Heart right ventricle (tissue), 16 donors: ENCODE data around the gene ATG13. TPM values are rescaled to one million over a fixed set of nuclear protein-coding genes. Genes with fewer than 3 reads are reported as not detected.
A peak's percentile ranks its signal among the peaks of the same experiment; 100 is the strongest.

Experiments used
- ATAC-seq, 8 donors: fragments of 200-7000 bp; cut with Tn5 transposase; one replicate each; pipeline ENCODE4 v1.9.1; 2020; ENCODE audit warnings: mild to moderate bottlenecking in 8 of 8, moderate library complexity in 8 of 8, moderate number of reproducible peaks in 1 of 8
- DNase-seq, 2 donors: peaks; one replicate each; pipeline ENCODE4 v3.0.0-alpha.2; 2020
- H3K27ac ChIP-seq, 10 donors: fragments of 200-600 bp; sonication (generic) in 2 of 10; one replicate each; pipeline versions ENCODE4 v1.5.0 to v1.8.0; 2020 to 2022; ENCODE audit warnings: mild to moderate bottlenecking in 3 of 10
- H3K27me3 ChIP-seq, 7 donors: fragments of 200-600 bp; one replicate each; pipeline ENCODE4 v1.8.0; 2021 to 2022; ENCODE audit warnings: mild to moderate bottlenecking in 2 of 7
- H3K36me3 ChIP-seq, 9 donors: fragments of 200-600 bp; sonication (generic) in 1 of 9; one replicate each; pipeline versions ENCODE4 v1.5.0 to v1.8.0; 2020 to 2022; ENCODE audit warnings: mild to moderate bottlenecking in 2 of 9
- H3K4me1 ChIP-seq, 9 donors: fragments of 200-600 bp; sonication (generic) in 1 of 9; one replicate each; pipeline versions ENCODE4 v1.5.0 to v1.8.0; 2020 to 2022; ENCODE audit warnings: mild to moderate bottlenecking in 4 of 9
- H3K4me3 ChIP-seq, 10 donors: fragments of 200-600 bp; sonication (generic) in 2 of 10; one replicate each; pipeline versions ENCODE4 v1.5.0 to v1.8.0; 2020 to 2022; ENCODE audit warnings: mild to moderate bottlenecking in 7 of 10, moderate library complexity in 2 of 10
- H3K9me3 ChIP-seq, 11 donors: fragments of 200-600 bp in 10 of 11; sonication (generic) in 2 of 11; one replicate each; pipeline versions ENCODE4 v1.5.0 to v1.8.0; 2013 to 2022; ENCODE audit warnings: mild to moderate bottlenecking in 2 of 11, control low read depth in 1 of 11, moderate library complexity in 1 of 11
- WGBS, 2 donors: extraction: QIAGEN DNeasy Blood & Tissue Kit; methylation state at CpG; one replicate each; pipeline ENCODE4 v1.1.7; 2013; ENCODE audit warnings: inconsistent platforms in 1 of 2; 5-methylcytosine and 5-hydroxymethylcytosine counted together
- intact Hi-C, 10 donors: fragments of 100-400 bp; cut with DNase I; formaldehyde crosslinking; loops; one replicate each; pipeline versions ENCODE4 v1.11.1 to v1.14.2; 2022
- polyA plus RNA-seq, 2 donors: library from polyadenylated mRNA; stranded (reverse); fragments of 200-250 nt; gene quantifications; one replicate each; pipeline ENCODE4 v1.2.3, GENCODE V29; 2013
- total RNA-seq, 10 donors: library from RNA; stranded (reverse); fragmentation: NEBNext Ultra II Directional in 3 of 10; extraction: Animal tissue kit (Norgen Biotek cat#: 25700) in 3 of 10; gene quantifications; one replicate each; pipeline versions ENCODE4 v1.2.1 to v1.2.4, GENCODE V29; 2021 to 2023
- TF ChIP-seq, protein P1 (sequence below), 9 donors: fragments of 200-600 bp; sonication (generic) in 2 of 9; IDR thresholded peaks; one replicate each; pipeline versions ENCODE4 v1.5.0 to v1.8.0; 2021 to 2022; ENCODE audit warnings: antibody characterized with exemption in 9 of 9, mild to moderate bottlenecking in 5 of 9, moderate library complexity in 1 of 9
- donor health status: Arrhythmogenic right ventricular cardiomyopathy.
- donor health status: ischemic (EF 13 %, LVEDD 7.1; RV severe dilation, severe dysfunction).
- donor health status: healthy with polysubstance abuse.
- donor health status: DM: no; HTN: yes; CAD: no.
- donor health status: DM: no; HTN: no; CAD: no.
- donor health status: ischemic (EF 25% LVEDD 6.9; RV normal size, moderate dysfunction).
- donor health status: ischemic (EF 25% LVEDD 5.7; RV mildly dilated, moderate dysfunction).
- donor health status: healthy.
- donor health status: DM: yes; HTN: yes; CAD: no.
- donor health status: Ischemic cardiomyopathy.
- donor health status: ischemic (EF 35%, LVEDD 5.7; RV mildly dilated, moderate dysfunction).
- donor health status: nonischemic (EF 11% LVEDD 7.7; RV severe dilation, severe dysfunction).
- donor health status: DM: yes; HTN: yes; CAD: no.
- donor health status: PGD.
- donor health status: ischemic (EF 29% LVEDD 5.4; RV normal size, mild dysfunction).
- donor health status: nonischemic (EF 23%, LVEDD 6.1; RV moderate dilation, normal function).

The ATG13 gene
- total and polyA plus RNA-seq, 12 donors: 25.8 to 50.6 (median 40.8) TPM

- H3K36me3 ChIP-seq: peaks cover 0 to 88% (median 32%) of the 10 kb centered on the region in 9 donors
- TF ChIP-seq, protein P1, sequence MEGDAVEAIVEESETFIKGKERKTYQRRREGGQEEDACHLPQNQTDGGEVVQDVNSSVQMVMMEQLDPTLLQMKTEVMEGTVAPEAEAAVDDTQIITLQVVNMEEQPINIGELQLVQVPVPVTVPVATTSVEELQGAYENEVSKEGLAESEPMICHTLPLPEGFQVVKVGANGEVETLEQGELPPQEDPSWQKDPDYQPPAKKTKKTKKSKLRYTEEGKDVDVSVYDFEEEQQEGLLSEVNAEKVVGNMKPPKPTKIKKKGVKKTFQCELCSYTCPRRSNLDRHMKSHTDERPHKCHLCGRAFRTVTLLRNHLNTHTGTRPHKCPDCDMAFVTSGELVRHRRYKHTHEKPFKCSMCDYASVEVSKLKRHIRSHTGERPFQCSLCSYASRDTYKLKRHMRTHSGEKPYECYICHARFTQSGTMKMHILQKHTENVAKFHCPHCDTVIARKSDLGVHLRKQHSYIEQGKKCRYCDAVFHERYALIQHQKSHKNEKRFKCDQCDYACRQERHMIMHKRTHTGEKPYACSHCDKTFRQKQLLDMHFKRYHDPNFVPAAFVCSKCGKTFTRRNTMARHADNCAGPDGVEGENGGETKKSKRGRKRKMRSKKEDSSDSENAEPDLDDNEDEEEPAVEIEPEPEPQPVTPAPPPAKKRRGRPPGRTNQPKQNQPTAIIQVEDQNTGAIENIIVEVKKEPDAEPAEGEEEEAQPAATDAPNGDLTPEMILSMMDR (IDR thresholded peaks at IDR 0.05): no peak
- H3K4me1 ChIP-seq: peaks cover 28 to 61% (median 55%) of the 10 kb centered on the region in 9 donors
- H3K9me3 ChIP-seq: no peaks in the 10 kb centered on the region
- no peak overlapping the region for H3K4me3 ChIP-seq
- intact Hi-C loops: loop anchor here in 1 of 10 donors (10.0 kb wide), 1 partner anchor 79 kb away; the partner anchor contains the start of genes ATG13 and HARBI1
- H3K27me3 ChIP-seq: no peaks in the 10 kb centered on the region
- DNase-seq: no peak
- 81 to 87% methylated on average over 6 of the region's 6 CpGs for WGBS, 2 donors
- peak overlapping the region in 8 of 10 donors; percentile 24 to 96 (median 80) for H3K27ac ChIP-seq
- ATAC-seq: no peak
Observed at GRCh38 chr11:46694072-46694471, 76.7 kb downstream of the ATG13 start.

- TF ChIP-seq, protein P1 (IDR thresholded peaks at IDR 0.05): no peak
- Histone ChIP-seq H3K27ac (peak overlapping the region in 8 of 10 donors; percentile 24 to 96 (median 80)), H3K36me3 (peaks cover 0 to 83% (median 32%) of the 10 kb centered on the region in 9 donors), H3K4me3 (no peak overlapping the region), H3K4me1 (peaks cover 28 to 66% (median 60%) of the 10 kb centered on the region in 9 donors), H3K27me3 (no peaks in the 10 kb centered on the region), H3K9me3 (no peaks in the 10 kb centered on the region)
- intact Hi-C loops: loop anchor here in 1 of 10 donors (10.0 kb wide), 1 partner anchor 80 kb away; the partner anchor contains the start of genes ATG13 and HARBI1
- 76% methylated on average over 7 of the region's 7 CpGs for WGBS, 2 donors
- DNase-seq (no peak), ATAC-seq (no peak)
Observed at GRCh38 chr11:46694607-46695006, 77.3 kb downstream of the ATG13 start.

DNA sequence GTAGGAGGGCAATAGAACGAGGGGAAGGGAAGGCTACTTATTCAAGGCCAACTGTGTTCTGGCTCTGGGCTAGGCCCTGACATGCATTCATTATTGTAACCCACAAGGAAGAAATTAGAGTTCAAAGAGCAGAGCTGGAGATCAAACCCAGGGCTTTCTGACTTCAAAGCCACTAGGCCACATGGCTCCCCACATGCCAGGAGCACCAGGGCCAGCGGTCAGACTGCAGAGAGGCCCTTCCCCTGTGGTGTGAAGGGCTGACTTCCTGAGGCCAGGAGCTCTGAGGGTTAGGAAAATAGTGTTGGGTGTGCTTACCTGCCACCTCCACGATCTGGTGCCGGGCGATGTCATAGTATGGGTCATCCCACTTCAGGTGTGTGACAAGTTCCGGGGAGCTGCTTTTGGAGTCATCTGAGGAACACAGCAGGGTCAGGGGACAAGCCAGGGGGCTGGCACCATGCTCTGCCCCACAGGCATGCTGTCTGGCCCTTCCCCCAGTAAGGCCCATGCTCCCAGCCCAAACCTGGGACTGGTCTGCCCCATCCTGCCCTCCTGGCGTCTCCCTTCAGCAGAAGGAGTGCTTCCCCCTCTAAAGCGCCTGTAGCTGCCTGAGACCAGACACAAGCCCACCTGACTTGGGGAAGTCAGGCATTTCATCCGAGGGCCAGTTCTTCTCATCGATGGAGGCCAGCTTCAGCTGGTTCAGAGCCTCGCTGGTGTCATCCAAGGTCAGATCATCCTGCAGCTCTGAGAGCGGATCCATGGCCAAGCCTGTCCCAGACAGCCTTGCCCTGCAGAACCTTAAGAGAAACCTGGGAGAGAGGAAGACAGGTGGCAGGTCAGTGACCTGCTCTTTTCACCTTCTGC is 78.2 kb downstream of the ATG13 start:
- H3K27ac ChIP-seq: peak overlapping the region; percentile 31 to 96 (median 78)
- H3K36me3 ChIP-seq: peaks cover 0 to 73% (median 32%) of the 10 kb centered on the region in 9 donors
- TF ChIP-seq, protein P1 (IDR thresholded peaks at IDR 0.05): no peak
- DNase-seq: no peak
- H3K4me3 ChIP-seq: no peak overlapping the region
- no peaks in the 10 kb centered on the region for H3K27me3 ChIP-seq
- no peaks in the 10 kb centered on the region for H3K9me3 ChIP-seq
- intact Hi-C loops: loop anchor here in 2 of 10 donors (2.0 to 10.0 kb wide), 2 partner anchors 47 to 81 kb away; partner anchors contain the start of genes ATG13 (in 1 of the 2) and HARBI1 (in 1 of the 2)
- peak in 1 of 8 donors; percentile 2 for ATAC-seq
- H3K4me1 ChIP-seq: peaks cover 28 to 69% (median 60%) of the 10 kb centered on the region in 9 donors
- 76 to 80% methylated on average over 12 of the region's 12 CpGs for WGBS, 2 donors

GRCh38 chr11:46696212-46696558 is 78.8 kb downstream of the ATG13 start:
- TF ChIP-seq, protein P1 (IDR thresholded peaks at IDR 0.05): no peak
- H3K27me3 ChIP-seq: no peaks in the 10 kb centered on the region
- ATAC-seq (peak; percentile 6 to 78 (median 58)), DNase-seq (peak; percentile 78 to 82)
- H3K4me1 ChIP-seq: peaks cover 28 to 69% (median 60%) of the 10 kb centered on the region in 9 donors
- 53 to 63% methylated on average over 11 of the region's 11 CpGs for WGBS, 2 donors
- H3K9me3 ChIP-seq: no peaks in the 10 kb centered on the region
- H3K4me3 ChIP-seq: no peak overlapping the region
- H3K36me3 ChIP-seq: peaks cover 0 to 67% (median 32%) of the 10 kb centered on the region in 9 donors
- H3K27ac ChIP-seq: peak overlapping the region; percentile 50 to 96 (median 81)
- intact Hi-C loops: loop anchor here in 2 of 10 donors (2.0 to 10.0 kb wide), 2 partner anchors 47 to 81 kb away; partner anchors contain the start of genes ATG13 (in 1 of the 2) and HARBI1 (in 1 of the 2)
